ENCODE data around the gene TFAP2C. TPM values are rescaled to one million over a fixed set of nuclear protein-coding genes. Genes with fewer than 3 reads are reported as not detected.

Gene TFAP2C
- total RNA-seq, 1 experiment from 2014 or later = 37.6 TPM

DNA sequence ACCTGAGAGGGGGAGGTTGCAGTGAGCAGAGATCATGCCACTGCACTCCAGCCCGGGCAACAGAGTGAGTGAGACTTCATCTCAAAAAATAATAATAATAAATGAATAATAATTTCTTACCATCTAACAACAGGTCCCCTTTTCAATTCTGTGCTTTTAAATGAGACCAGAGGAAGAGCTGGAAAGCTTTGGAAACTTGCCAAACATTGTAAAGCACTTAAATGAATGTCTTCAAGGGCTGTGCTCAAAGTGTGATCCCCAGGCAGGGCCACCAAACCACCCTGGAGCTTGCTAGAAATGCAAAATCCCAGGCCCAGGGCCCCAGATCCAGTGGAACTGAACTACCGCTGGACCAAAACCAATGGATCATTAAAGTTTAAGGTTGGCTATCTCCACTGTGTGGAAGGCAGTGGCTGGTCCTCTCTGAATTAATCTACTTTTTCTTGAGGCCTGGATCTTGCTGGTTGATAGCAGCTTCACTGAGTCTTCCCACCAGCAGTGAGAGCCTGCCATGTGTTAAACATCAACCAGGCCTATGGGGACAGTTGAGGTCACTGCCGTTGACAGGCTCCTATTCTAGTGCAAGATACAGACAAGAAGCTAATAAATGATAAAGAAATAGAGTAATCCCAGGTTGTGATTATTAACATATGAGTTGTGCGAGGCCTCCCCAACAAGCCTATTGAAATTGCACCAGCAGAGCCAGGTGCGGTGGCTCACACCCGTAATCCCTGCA, 23.7 kb upstream of the TFAP2C start:
- H3K9ac ChIP-seq (ENCODE audit: low read length) = peak overlapping the region; percentile 33

DNA sequence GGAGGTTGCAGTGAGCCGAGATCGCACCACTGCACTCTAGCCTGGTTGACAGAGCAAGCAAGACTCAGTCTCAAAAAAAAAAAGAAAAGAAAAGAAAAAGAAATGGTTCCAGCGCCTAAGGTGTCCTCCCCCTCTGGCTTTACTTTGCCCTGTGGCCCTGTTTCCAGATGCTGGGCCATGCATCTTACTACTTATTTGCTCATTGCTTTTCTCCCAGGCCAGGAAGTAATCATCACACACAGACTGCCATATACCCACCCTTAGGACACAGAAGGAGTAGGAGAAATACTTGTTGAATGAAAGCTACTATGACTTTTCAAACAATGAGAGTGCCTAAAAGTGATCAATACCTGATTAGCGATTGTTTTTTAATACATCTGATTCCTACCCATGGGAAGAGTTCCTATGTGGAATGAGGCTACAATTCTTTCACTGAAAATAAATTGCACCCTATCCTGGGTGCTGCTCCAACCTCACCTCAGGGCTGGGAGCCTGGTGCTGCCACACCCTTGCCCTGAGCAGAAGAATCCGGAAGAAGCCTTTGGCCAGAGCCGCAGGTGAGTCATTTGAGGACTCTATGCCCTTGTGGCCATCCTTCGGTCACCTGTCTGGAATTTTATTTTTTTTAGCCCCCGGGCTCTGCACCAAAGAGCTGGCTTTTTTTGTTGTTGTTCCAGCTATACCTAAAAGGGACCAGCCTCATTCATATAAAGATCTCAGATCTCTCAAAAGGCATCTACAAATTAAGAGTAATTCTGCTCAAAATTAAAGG, 22.7 kb upstream of the TFAP2C start:
- Histone ChIP-seq H3K36me3 (ENCODE audit: low read depth, low read length) (no peaks in the 10 kb centered on the region), H3K9ac (ENCODE audit: low read length) (peak overlapping the region; percentile 33), H3F3A (ENCODE audit: low read length, unreplicated experiment) (peaks cover 13% of the 10 kb centered on the region), H3K79me2 (ENCODE audit: low read length) (no peaks in the 10 kb centered on the region), H3K4me1 (ENCODE audit: insufficient read depth, low read length) (peaks cover 40% of the 10 kb centered on the region), H3K9me3 (ENCODE audit: low read length) (no peaks in the 10 kb centered on the region), H2AFZ (ENCODE audit: low read length) (peak overlapping the region; percentile 29; the same call in 1 of the 2 replicates), H3K9me2 (replicated peaks; ENCODE audit: low read length) (no peaks in the 10 kb centered on the region), H3K27me3 (ENCODE audit: low read length) (no peaks in the 10 kb centered on the region), H3K4me2 (ENCODE audit: low read length) (peak overlapping the region; percentile 79), H3K4me3 (ENCODE audit: low read length) (peak overlapping the region; percentile 34; the same call in 1 of the 2 replicates), H4K20me1 (ENCODE audit: low read length) (no peaks in the 10 kb centered on the region), H3K27ac (ENCODE audit: low read length) (peak overlapping the region; percentile 87)
- intact Hi-C loops (cut with micrococcal nuclease) = no loop called here
- DNase-seq (peak; percentile 99), ATAC-seq (peak; percentile 98)
- TF ChIP-seq EZH2phosphoT487 (IDR thresholded peaks at IDR 0.05; ENCODE audit: borderline replicate concordance, low read length) (no peak), EZH2 (IDR thresholded peaks at IDR 0.05; ENCODE audit: low read length, unreplicated experiment) (no peak)
- TF ChIP-seq, protein P1, sequence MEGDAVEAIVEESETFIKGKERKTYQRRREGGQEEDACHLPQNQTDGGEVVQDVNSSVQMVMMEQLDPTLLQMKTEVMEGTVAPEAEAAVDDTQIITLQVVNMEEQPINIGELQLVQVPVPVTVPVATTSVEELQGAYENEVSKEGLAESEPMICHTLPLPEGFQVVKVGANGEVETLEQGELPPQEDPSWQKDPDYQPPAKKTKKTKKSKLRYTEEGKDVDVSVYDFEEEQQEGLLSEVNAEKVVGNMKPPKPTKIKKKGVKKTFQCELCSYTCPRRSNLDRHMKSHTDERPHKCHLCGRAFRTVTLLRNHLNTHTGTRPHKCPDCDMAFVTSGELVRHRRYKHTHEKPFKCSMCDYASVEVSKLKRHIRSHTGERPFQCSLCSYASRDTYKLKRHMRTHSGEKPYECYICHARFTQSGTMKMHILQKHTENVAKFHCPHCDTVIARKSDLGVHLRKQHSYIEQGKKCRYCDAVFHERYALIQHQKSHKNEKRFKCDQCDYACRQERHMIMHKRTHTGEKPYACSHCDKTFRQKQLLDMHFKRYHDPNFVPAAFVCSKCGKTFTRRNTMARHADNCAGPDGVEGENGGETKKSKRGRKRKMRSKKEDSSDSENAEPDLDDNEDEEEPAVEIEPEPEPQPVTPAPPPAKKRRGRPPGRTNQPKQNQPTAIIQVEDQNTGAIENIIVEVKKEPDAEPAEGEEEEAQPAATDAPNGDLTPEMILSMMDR (conservative IDR thresholded peaks at IDR 0.05; ENCODE audit: low read depth, low read length) = no peak
- ChIA-PET POLR2A (ENCODE audit: unreplicated experiment) (interaction anchor here (1.0 kb wide), 1 partner anchor 30 kb away, joined by 3 read pairs; no protein-coding TSS in a partner anchor), CTCF (interaction anchor here (0.5 to 0.9 kb wide), 2 partner anchors 24 to 1925 kb away, joined by 3 read pairs; no protein-coding TSS in a partner anchor)
- BruUV-seq (replicated peaks) = TSS peak; percentile 15

More for the DNA sequence above, 23.7 kb upstream of the TFAP2C start:
- intact Hi-C loops (cut with micrococcal nuclease) = no loop called here
- no peak for ATAC-seq
- Histone ChIP-seq H3K36me3 (ENCODE audit: low read depth, low read length) (no peaks in the 10 kb centered on the region), H3K4me2 (ENCODE audit: low read length) (peak overlapping the region; percentile 79), H3K79me2 (ENCODE audit: low read length) (no peaks in the 10 kb centered on the region), H3K4me1 (ENCODE audit: insufficient read depth, low read length) (peaks cover 45% of the 10 kb centered on the region), H3K9me2 (replicated peaks; ENCODE audit: low read length) (no peaks in the 10 kb centered on the region), H3K4me3 (ENCODE audit: low read length) (peak overlapping the region; percentile 34; the same call in 1 of the 2 replicates), H2AFZ (ENCODE audit: low read length) (no peak overlapping the region; the same call in 1 of the 2 replicates), H3F3A (ENCODE audit: low read length, unreplicated experiment) (peaks cover 13% of the 10 kb centered on the region), H3K27me3 (ENCODE audit: low read length) (no peaks in the 10 kb centered on the region), H3K27ac (ENCODE audit: low read length) (peak overlapping the region; percentile 87), H4K20me1 (ENCODE audit: low read length) (no peaks in the 10 kb centered on the region), H3K9me3 (ENCODE audit: low read length) (no peaks in the 10 kb centered on the region)
- BruUV-seq (replicated peaks) = no TSS peak
- ChIA-PET CTCF (no interaction called here), POLR2A (ENCODE audit: unreplicated experiment) (no interaction called here)
- DNase-seq = peak; percentile 40
- TF ChIP-seq EZH2 (IDR thresholded peaks at IDR 0.05; ENCODE audit: low read length, unreplicated experiment) = no peak
- TF ChIP-seq, protein P1 (conservative IDR thresholded peaks at IDR 0.05; ENCODE audit: low read depth, low read length) = no peak
- no peak for TF ChIP-seq EZH2phosphoT487 (IDR thresholded peaks at IDR 0.05; ENCODE audit: borderline replicate concordance, low read length)

Measured in PC-3 (cell line).